GM21737 (cell line): Measurements from ENCODE around the gene MICAL3.
A peak's percentile ranks its signal among the peaks of the same experiment; 100 is the strongest.
"Not testable (repeated sequence)": the region's sequence is repeated elsewhere in the genome, so short reads cannot be mapped to it uniquely, and the experiment has no call there.

ENCODE experiments used
- ATAC-seq: cut with Tn5 transposase; IDR thresholded peaks from one replicate; pipeline ENCODE4 v1.9.1; 2021; ENCODE audit warnings: mild to moderate bottlenecking, moderate library complexity; ENCODE audit not compliant: unreplicated experiment

Gene MICAL3

DNA sequence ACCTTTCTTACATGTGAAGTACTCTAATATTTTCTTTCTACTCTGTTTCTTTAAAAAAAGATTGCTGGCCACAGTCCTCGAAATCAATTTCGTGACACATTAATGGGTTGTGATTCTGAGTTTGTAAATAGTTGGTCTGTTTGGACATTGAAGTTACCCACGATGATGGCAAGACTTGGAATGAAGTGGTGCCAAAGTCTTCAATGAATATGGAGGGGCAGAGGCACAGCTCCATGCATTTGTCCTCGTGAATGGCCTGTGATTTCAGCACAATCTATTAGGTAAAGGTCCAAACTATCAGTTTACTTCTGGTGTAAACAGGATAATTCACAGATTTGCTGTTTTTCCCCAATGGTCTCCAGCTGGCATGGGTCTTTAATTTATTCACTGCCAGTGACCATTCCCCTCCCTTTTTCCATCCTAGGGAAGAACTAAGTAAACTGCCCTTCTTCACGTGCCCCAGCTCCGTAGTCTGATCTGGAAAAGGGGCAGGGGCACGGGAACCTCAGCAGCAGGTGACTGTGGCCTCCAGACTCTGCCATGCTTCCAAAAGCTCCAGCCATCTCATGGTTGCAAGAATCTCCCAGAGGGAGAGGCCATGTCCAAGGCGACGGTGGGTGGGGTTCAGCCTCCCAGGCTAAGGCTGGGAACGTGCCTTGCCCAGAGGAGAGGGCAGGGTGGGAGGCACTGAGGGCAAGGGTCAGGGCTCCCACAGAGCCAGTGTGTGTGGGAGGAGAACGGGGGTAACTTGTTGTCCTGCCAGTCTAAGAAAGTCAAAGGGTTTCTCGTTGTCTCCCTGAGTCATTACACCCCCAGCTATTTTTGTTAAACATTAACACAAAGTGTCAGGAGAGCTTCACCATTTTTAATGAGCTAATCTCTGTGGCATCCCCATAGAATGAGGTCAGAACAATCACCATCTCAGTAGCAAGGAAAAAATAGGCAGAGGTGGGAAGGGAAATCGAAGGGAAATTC is 36.6 kb upstream of the MICAL3 start:
- ATAC-seq: no peak

- no peak for ATAC-seq
Observed at GRCh38 chr22:18059991-18060390, 35.6 kb upstream of the MICAL3 start.

GRCh38 chr22:18059473-18059872 is 35.1 kb upstream of the MICAL3 start:
- ATAC-seq: no peak

DNA sequence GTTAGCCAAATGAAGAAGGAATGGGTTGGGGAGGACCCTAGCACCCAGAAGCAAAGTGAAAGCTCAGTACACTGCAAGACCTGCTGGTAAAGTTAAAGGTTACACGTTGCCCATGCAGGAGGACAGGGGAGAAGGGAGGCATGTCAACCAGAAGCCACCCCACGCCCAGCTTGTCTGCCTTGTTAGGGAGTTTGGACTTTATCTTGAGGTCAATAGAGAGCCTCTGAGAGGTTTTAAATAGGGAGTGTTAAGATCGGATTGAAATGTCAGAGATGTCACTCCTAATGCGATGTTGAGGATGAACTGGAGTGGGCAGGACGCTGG is 34.7 kb upstream of the MICAL3 start:
- ATAC-seq: no peak

- ATAC-seq: no peak
Observed at GRCh38 chr22:18058371-18059093, 34.2 kb upstream of the MICAL3 start.

DNA sequence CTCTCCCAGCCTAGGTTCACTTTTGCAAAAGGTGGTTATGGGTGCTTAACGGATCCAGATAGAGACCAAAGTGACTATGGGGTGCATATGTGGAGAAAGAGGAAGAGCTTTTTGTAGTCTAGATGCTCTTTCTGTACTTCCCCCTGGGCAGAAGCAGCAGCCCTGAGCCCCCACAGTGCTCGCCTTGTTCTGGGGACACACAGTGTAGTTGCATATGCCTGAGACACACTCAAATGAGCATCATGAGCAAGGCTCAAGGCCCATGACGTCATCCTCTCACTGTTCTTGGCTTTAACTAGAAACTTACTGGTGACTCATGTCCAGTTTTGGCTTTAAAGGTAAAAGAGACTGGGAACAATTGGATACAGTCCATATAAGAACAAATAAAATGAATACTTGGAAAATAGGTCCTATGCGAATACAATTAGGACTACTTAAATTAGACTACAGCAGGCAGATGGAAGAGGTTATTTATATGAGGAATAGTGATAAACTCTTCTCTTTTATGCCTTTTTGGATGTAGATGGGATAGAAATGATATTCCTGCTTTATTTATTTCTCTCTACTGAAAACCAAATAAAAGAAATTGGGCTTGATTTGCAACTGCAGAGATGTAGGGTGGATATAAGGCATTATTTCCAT is 33.3 kb upstream of the MICAL3 start:
- peak; percentile 52 for ATAC-seq

DNA sequence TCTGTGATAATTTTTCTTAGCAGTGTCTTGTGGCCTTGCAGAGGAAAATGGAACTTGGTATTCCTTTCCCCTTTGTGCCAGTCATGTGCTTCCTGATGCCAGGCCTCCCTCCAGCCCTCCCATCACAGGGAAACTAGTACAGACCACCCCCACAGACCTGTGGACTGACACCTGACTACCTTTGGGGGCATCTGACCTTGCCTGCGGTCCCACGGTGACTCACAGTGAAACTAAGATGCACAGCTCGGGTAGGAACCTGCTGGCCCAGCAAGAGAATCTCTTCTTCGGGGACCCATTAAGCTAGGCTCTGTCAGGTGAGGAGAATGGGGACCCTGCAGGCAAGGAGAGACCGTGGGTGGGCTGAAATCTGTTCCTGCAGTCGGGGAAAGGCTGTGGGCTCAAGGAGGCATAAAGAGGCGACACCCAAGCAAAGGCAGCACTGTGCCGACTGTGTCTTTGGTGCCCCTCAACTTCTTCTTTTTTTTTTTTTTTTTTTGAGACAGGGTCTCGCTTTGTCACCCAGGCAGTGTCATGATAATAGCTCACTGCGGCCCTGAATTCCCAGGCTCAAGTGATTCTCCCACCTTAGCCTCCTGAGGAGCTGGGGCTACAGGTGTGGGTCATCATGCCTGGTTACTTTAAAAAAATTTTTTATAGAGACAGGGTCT is 32.6 kb upstream of the MICAL3 start:
- peak; percentile 64 for ATAC-seq

DNA sequence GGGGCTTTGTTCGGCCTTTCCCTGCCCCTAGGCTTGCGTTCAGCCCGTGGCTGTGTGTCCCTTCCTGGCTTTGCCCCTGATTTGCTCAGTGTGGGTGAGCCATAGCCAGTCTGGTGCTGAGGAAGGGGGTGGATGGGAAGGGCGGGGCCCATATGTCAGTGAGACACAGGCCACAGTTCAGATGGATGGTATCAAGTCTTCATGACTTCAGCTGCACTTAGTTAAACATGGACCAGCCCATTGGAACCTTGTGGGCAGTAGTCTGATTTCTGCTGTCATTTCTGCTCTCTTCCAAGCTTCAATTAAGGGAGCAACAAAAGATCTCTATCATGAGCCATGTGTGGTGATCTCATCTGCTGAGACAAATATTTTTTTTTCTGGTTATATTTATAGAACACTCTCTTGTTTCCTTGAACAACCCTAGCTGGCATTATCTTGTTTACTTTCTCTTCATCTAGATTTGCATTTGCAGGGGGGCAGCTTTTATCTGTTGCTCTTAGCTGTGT is 31.9 kb upstream of the MICAL3 start:
- no peak for ATAC-seq

- ATAC-seq: no peak
Observed at GRCh38 chr22:18055619-18056160, 31.3 kb upstream of the MICAL3 start.

DNA sequence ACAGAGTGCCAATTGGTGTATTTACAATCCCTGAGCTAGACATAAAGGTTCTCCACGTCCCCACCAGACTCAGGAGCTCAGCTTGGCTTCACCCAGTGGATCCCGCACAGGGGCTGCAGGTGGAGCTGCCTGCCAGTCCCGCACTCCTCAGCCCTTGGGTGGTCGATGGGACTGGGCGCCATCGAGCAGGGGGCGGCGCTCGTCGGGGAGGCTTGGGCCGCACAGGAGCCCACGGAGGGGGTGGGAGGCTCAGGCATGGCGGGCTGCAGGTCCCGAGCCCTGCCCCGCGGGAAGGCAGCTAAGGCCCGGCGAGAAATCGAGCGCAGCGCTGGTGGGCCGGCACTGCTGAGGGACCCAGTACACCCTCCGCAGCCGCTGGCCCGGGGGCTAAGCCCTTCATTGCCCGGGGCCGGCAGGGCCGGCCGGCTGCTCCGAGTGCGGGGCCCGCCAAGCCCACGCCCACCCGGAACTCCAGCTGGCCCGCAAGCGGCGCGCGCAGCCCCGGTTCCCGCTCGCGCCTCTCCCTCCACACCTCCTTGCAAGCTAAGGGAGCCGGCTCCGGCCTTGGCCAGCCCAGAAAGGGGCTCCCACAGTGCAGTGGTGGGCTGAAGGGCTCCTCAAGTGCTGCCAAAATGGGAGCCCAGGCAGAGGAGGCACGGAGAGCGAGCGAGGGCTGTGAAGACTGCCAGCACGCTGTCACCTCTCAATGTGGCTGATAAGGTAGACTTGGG is 29.0 kb upstream of the MICAL3 start:
- not testable (repeated sequence) for ATAC-seq

- not testable (repeated sequence) for ATAC-seq
Observed at GRCh38 chr22:18051113-18051512, 26.8 kb upstream of the MICAL3 start.

GRCh38 chr22:18050065-18050464 is 25.7 kb upstream of the MICAL3 start:
- no peak for ATAC-seq

DNA sequence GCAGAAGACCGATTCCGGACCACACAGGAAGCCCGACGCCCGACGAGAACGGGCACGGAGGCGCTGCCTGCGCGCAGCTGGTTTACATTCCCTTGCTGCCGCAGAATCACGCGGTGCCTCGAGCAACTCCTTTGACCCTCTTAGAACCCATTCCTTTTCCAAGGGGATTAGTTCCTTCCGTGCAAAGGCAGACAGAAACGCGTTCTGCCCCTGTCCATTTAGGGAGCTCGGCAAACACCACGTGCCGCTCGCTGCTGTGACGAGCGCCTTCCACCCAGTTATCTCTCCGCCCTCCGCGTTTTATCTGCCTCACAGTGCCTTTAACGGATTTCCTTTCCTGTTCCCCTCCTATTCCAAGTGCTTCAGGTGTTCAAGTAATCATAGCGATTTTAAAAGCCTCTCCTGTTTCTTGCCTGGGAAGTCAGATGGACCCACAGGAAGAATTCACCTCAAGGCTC is 24.1 kb upstream of the MICAL3 start:
- ATAC-seq: no peak

DNA sequence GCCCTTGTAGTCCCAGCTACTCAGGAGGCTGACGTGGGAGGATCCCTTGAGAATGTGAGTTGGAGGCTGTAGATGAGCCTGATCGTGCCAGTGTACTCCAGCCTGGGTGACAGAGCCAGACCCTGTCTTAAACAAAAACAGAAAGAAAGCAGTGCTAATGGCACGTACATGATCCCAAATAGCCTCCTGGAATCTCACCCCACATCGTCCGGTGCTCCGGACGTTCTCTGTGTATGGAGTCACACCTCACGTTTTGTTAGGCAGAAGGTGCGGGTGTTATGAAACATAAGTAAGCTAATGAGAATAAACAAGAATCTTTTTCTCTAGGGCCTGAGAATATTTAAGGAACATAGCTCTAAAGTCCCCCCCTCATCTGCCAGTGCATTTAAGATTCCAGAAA is 23.7 kb upstream of the MICAL3 start:
- ATAC-seq: no peak

DNA sequence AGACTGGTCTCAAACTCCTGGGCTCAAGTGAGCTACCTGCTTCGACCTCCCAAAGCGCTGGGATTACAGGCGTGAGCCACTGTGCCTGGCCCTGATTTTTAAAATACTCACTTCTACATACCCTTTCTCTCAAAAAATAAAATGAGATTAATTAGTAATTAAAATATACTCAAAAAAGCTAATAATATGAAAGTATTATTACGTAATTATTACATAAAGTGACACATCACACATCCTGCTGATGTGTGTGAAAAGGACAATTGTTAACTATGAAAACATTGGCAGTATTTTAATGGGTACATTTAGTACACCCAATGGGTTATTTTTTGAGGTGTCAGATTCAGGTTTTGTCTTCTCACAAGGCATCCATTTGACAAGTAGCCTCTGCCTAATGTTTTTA is 21.4 kb upstream of the MICAL3 start:
- ATAC-seq: no peak

- no peak for ATAC-seq
Observed at GRCh38 chr22:18044548-18045271, 20.3 kb upstream of the MICAL3 start.

- no peak for ATAC-seq
Observed at GRCh38 chr22:18042685-18043084, 18.3 kb upstream of the MICAL3 start.

DNA sequence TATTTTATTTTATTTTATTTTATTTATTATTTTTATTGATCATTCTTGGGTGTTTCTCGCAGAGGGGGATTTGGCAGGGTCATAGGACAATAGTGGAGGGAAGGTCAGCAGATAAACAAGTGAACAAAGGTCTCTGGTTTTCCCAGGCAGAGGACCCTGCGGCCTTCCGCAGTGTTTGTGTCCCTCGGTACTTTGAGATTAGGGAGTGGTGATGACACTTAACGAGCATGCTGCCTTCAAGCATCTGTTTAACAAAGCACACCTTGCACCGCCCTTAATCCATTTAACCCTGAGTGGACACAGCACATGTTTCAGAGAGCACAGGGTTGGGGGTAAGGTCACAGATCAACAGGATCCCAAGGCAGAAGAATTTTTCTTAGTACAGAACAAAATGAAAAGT is 16.5 kb upstream of the MICAL3 start:
- not testable (repeated sequence) for ATAC-seq

- no peak for ATAC-seq
Observed at GRCh38 chr22:18035751-18036150, 11.4 kb upstream of the MICAL3 start.
